Activated CD4-positive, alpha-beta T cell treated with anti-CD3 and anti-CD28 coated beads, Interleukin-2, amount 50 U/mL, for 1 hour (primary cell): Measurements from ENCODE around the gene APC2.

Experiments
- DNase-seq: peaks from one replicate; pipeline ENCODE4 v3.0.0-alpha.2; 2020

Gene APC2, protein sequence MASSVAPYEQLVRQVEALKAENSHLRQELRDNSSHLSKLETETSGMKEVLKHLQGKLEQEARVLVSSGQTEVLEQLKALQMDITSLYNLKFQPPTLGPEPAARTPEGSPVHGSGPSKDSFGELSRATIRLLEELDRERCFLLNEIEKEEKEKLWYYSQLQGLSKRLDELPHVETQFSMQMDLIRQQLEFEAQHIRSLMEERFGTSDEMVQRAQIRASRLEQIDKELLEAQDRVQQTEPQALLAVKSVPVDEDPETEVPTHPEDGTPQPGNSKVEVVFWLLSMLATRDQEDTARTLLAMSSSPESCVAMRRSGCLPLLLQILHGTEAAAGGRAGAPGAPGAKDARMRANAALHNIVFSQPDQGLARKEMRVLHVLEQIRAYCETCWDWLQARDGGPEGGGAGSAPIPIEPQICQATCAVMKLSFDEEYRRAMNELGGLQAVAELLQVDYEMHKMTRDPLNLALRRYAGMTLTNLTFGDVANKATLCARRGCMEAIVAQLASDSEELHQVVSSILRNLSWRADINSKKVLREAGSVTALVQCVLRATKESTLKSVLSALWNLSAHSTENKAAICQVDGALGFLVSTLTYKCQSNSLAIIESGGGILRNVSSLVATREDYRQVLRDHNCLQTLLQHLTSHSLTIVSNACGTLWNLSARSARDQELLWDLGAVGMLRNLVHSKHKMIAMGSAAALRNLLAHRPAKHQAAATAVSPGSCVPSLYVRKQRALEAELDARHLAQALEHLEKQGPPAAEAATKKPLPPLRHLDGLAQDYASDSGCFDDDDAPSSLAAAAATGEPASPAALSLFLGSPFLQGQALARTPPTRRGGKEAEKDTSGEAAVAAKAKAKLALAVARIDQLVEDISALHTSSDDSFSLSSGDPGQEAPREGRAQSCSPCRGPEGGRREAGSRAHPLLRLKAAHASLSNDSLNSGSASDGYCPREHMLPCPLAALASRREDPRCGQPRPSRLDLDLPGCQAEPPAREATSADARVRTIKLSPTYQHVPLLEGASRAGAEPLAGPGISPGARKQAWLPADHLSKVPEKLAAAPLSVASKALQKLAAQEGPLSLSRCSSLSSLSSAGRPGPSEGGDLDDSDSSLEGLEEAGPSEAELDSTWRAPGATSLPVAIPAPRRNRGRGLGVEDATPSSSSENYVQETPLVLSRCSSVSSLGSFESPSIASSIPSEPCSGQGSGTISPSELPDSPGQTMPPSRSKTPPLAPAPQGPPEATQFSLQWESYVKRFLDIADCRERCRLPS (N-terminal part only)

DNA sequence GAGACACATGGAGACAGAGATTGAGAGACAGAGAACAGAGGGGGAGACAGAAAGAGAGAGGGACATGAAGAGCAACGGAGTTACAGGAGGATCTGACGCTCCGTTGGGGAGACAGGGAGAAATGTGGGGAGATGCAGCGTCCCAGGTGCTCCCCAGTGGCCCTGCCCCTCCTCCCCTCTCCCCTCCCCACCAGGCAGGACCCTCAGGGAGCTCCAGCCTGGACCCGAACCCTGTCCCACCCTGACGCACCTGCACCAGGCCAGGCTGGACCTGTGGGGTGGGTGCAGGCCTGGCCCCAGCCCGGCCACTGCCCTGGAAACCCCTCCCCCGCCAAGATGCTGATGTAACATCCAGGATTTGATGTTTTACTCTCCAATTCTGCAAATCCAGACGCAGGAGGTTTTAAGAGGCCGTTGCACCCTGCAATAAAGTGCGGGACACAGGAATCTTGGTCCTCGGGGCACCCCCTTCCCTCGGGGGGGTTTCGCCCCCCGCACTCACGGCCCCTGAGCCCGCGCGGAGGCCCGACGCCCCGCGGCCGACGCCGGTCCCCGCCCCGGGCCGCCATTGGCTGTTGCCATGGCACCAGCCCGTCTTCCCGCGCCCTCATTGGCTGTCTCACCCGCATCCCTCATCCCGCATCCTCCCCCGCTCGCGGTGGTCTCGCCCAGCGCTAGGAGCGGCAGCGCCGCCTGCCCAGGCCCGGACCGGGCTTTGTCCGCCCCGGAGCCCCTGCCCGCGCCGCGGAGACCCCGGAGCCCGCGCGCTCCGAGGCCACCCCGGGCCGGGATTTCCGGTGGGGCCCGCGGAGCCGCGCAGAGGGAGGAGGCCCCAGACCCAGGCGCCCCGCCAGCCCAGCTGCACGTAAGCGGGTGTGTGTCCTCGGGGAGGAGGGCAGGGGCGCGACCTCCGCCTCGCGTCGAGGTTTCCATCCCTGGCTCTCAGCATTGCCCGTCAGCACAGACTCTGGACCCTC is at the start of gene APC2:
Gene APC2 (plus strand): TSS at position 655 of the 976 bp plus-strand sequence. CDS start 2,881 bp downstream, outside the sequence.
- no peak for DNase-seq

DNA sequence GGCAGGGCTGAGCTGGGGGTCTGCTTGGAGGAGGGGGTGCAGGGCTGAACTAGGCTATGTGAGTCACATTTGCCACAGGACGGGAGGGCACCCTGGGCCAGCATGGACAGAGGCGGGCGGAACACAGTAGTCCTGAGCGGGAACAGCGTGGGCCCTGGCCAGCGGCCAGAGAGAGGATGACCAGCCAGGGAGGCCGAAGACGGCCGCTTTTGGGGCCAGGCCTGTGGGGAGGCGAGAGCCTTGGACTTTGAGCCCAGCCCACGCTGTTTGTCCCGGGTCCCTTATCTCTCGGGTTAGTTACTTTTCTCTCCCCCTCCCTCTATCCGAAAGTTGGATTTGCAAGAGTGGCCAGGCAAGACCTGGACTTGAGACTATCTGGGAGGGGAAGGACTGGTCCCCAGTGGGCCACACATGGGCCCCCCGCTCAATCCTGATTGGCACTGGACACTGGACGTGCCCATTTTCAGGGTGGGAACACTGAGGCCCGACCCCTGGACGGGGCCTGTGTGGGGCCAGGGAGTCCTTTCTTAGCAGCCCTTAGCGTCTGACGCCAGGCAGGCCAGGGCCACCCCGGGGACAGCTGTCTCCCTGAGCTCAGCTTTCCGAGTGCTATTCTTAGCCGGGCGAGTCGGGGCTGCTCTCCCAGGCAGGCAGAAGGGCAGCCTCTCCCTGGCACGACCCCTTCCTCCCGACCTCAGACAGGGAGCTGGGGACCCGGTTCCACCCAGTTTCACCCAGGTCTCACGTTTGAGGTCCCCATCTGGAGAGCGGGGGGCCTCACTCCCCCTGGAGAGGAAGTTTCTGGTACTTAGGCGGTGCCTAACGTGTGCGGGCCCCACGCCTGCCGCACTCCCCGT is 49.4 kb upstream of the APC2 start:
- no peak for DNase-seq

DNA sequence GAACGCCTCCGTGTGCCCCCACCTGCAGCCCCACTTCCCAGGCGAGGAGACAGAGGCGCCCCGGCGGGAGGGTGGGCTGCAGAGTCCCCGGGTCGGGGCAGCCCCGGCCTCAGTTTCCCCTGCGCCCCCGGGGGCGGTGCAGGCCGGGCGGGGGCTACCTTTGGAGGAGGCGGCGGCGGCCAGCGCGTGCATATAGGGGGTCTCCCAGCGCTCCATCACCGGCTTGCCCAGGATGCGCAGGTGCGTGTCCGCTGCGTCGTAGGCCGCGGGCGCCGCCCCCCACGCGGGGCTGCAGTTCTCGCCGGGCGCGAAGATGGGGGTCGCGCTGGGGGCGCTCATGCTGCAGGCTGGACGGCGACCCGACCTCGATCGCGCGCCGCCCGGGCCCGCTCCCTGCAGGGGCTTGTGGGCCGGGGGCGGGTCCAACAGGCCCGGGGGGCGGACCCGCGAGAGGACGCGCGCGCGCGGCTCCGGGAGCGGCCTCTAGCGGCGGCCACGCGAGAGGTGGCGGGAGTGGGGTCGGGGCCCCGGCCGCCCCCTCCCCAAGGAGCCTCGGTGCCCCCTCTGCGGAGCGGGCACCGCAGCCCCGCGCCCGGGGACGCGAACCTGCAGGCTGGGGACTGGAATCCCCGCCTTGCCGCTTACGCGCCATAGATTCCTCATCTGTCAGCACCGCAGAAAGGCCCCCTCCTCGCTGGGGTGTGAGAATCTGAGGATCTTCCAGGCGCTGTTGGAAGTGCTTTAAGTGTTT is 48.6 kb upstream of the APC2 start, which contains the start of gene GAMT:
Gene GAMT (minus strand): TSS at position 405 of the 751 bp plus-strand sequence. CDS start 66 bp downstream, at position 339.
- peak; percentile 54 for DNase-seq

DNA sequence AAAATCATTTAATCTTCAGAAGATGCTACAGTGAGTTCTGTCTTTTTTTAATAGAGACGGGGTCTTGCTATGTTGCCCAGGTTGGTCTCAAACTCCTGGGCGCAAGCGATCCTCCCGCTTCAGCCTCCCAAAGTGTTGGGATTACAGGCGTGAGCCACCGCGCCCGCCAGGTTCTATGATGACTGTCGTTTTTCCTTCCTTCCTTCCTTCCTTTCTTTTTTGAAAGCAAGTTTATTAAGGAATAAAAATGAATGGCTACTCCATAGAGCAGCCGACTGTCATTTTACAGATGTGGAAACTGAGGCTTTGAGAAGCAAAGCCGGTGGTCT is 48.1 kb upstream of the APC2 start:
- no peak for DNase-seq

DNA sequence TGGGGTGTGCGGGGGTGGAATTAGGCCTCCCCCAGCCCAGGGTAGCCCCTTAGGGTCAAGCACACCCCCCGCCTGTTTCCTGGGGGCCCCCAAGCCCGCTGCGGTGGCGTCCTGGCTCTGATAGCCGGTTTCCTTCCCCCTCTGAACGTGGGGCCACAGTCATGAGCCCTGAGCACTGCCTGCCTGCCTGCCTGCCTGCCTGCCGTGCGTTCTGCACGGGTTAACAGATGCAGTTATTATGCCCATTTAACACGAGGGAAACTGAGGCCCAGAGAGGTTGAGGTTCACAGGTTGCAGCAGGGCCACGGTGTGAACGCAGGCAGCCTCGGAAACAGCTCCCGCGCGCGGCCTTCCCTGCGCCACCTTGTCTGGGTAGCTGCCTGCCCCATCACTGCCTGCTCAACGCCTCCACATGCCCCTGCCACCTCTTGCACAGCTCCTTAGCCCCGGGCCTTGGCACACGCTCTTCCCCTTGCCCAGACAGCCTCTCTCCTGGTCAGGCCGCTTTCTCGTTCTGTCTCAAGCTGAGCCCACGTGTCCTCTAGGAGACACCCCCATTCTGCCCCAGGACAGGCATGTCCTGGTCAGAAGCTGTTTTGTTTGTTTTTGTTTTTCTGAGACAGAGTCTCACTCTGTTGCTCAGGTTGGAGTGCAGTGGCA is 47.4 kb upstream of the APC2 start:
- DNase-seq = no peak

DNA sequence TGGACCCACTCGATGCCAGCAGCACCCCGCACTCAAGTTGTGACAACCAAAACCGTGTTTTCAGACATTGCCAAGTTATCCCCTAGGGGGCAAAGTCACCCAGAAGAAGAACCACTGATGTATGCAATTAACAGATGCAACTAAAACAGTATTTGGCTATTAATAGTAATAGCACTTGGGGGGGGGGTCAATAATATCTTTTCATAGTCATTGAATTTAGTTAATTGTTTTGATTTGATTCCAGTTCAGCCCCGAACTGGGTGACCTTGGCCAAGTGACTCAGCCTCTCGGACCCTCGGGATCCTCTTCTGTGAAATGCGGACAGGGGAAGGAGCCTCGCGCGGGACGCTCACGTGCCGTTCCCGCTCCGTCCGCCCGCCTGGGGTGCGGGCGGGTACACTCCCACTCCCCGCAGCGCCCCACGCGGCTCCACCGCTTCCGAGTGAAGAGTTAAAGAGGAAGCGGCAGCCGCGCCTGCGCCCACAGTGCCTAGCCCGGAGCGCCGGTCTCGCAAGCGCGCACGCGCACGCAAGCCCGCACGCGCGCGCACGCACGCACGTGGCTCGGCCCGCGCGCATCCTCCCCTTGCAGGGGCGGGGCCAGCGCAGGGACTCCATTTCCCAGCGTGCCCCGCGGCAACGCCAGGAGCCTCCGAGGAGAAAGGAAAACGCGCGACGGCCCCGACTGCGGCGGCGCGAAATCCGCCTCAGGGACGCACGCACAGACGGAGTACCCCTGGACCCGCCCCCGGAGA is 43.0 kb upstream of the APC2 start:
- DNase-seq = peak; percentile 99

DNA sequence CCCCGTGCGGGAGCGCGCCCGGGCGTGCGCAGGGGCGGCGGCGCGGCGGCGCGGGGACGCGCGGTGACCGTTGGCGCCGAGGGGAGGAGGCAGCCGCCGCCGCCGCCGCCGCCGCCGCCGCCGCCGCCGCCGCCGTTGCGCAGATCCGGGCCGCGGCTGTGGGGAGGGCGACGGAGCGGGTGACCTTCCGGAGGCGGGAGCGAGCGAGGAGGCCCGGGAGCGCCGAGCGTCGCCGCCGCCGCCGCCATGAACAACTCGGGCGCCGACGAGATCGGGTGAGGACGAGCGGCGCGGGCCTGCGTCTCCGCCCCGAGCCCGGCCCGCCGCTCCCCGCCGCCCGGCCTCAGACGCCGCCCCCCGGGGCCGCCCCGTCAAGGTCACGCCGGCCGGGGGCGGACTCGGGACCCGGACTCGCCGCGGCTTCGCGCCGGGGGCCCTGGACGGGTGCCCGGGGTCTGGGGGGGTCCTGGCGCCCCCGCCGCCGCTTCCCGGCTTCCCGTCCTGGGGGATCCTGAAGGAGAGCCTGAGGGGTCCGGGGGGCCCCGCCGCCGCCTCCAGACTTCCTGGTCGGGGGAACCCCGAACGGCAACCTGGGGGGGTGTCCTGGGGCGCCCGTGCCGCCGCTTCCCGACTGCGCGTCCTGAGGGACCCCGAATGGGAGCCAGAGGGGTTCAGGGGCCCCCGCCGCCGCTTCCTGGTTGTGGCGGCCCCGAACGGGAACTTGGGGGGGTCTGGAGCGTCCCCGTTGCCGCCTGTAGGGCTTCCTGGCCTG is 42.2 kb upstream of the APC2 start, which contains the start of gene DAZAP1:
Gene DAZAP1 (plus strand): TSS at position 59 of the 772 bp plus-strand sequence. CDS start 188 bp downstream, at position 247.
- DNase-seq = peak; percentile 28

DNA sequence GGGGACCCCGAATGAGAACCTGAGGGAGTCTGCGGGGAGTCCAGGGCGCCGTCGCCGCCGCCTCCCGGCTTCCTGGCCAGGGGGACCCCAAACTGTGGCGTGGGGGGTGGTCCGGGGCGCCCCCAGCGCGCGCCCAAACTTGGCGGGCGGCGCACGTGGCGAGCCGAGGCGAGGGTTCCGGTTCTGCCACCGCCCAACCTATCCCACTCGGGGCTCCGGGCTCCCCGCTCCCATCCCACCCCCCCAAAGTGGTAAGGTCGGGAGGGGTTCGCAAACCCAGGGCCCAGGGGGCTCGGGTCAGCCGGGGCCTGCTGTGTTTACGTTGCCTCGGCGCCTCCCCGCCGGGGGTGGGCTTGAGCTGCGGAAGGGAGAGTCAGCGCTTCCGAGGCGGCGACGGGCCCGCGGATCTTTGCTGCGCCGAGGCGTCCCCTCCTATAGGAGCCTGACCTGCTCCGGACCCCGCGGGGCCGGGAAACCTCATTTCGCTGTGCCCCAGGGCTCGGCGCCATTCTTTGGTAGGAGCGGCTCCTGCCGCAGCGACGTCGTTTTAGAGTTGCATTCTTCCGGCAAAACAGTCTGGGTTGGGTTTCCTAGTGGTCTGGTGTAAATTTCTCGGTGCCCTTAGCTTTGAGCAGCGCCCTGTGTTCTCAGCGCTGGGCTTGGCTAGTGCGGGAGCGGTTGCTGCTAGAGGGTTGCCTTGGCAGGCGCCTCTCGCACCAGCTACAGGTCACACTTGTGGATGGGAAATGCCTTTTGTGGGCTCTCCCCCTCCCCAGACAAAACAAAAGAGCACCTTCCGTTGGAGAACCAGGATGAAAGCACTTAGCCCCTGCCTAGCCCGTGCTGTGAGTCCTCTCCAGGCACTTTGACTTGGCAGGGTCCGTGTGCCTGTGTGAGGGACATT is 41.4 kb upstream of the APC2 start:
- peak; percentile 55 for DNase-seq

DNA sequence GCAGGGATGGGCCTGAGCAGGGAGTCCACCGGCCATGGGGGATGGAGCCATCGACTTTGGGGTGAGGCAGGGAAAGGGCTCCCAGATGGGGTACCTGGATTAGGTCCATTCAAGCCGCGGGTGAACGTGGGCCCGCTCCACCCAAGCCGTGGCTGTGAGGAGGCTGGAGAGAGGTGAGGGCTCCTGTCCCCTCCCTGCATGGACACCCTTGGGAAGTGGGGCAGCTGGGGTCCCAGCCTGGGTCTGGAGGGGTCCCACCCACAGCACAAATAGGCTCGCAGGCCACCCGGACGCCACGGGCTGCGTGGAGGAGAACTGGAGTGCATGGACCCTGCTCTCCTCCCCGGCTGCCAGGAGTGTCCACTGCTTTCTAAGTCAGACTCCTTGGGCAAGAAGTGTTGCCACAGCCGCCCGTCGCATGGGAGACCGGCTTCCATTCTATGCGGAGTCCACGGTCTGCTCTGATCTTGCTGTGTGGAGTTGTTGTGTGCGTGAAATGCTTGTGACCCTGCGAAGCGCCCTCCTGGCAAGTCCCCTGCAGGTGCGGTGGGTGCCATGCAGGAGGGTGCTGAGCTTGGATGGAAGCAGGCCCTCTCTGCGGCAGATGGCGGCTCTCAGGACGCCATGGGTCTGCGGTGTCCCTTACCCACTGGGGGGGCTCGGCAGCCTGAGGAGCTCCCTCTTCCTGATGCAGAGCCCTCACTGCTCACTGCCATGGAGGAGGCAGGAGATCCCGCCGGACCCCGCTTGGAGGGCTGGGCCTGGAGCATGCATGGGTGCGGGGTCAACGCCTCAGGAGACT is 40.5 kb upstream of the APC2 start:
- no peak for DNase-seq

DNA sequence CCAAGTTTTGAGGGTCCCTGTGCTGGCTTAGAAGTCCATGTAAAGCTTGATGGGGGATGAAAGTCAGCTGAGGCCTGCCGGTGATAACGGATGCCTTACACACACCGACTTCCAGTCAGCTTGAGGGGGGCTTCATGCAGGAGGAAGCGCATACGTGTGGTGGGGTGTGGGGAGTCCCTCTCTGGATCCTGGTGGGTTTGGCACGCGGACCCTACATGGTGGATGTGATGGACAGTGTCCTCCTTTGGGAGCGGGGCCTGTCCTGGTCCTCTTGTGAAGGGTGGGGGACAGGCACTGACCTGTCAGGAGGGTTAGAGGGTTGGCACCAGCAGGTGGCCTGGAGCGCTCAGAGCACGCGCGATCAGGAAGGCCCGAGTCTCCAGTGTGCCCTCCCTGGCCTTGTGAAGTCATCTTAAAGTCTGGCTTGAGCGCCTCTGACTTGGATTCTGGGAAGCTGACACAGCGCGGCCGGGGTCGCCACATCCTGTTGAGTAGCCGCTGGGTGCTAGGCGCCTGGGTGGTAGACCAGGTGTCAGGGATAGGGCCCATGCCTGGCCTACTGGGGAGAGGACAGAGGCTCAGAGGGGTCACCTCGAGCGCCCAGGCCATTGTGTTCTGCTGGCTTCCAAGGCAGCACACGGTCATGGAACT is 39.7 kb upstream of the APC2 start:
- no peak for DNase-seq

DNA sequence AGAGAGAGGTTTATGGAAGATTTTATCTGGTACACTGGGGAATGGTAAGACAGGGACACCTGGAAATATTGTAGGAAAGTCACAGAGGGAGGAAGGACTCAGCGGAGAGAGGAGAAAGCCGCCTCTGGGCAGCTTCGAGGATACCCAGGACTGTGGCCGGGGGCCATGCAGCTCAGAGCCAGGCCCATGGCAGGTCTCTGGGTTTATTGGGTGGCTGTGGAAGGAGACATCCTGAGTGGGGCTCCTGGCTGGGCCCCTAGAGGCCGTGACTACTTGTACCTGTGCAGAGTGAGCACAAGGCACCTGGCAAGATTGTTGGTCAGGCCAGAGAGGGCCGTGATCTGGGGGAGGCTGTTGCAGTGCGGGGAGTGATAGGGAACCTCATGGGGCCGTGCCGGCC is 39.1 kb upstream of the APC2 start:
- DNase-seq = no peak

DNA sequence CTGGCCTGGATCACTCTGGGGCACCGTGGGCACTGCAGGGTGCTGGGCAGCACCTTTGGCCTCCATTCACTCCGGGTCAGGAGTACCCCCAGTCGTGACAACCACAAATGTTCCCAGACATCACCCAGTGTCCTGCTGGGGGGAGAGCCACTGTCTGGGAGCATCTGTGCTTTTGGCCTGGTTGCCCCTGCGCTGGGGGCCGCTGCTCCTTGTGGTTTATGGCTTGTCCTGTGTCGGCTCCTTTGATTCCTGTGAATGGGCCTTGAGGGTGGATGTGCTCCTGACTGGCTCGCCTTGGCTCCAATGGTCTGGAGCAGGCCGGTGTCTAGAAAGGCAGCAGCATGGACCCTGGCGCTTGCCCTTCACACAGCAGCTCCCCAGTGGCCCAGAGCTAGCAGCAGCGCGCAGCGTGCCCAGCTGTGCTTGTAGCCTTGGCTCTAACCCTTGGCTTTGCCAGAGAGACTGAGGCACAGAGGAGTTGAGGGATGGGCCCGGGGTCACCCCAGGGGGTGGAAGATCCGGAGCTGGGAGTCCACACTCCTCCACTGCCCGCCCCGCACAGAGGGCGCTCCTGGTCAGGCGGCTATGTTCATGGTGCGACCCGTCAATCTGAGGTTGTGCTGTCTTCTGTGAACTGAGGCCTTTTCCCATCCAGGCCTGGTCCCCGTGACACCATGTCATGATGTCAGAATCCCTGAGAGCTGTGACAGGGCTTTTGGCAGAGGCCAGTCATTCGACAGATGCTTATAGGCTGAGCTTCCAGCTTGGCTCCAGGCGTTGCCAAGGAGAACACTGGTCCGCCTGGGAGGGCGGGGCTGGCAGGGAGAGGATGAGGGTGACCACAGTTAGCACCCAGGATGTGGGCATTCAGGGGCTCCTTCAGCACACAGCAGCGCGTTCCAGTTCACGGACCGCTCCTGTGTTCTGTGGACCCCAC is 38.4 kb upstream of the APC2 start:
- no peak for DNase-seq

DNA sequence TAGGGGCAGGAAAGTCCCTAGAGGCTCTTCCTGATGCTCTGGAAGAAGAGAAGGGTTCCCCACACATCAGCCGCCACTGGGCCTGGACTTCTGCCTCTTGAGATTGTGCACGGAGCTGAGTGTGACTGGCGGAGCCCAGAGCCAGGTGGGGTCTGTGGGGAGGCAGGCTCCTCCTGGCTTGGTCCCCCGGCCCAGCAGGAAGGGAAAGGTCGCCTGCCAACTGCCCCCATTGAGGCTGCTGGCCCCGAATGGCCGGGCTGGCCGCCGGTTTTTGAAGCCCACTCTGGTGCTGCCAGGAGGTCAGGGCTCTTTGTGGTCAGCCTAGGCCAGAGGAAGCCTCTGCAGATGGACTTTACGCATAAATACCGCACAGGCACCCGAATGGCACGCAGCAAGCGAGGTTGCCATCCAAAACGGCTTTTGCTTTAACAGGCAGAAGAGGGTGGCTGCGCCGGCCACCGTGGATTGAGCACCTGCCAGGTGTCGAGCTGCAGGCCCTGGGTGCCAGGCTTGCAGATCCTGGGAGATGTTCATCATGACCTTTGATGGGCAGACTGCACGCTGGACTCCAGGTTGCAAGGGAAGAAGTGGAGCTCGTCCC is 37.5 kb upstream of the APC2 start:
- no peak for DNase-seq
